B cell (primary cell): ENCODE results near the gene ZNF329.

Source experiments
- CTCF ChIP-seq: fragments of 200-600 bp; IDR thresholded peaks from one replicate; pipeline ENCODE4 v1.8.0; 2022; ENCODE audit warnings: antibody characterized with exemption, mild to moderate bottlenecking
- EZH2 ChIP-seq: IDR thresholded peaks from 2 replicates; pipeline ENCODE4 v1.6.1; 2012; ENCODE audit warnings: borderline replicate concordance, low read depth, mild to moderate bottlenecking, moderate library complexity, low read length; ENCODE audit not compliant: insufficient read depth, poor library complexity, severe bottlenecking

GRCh38 chr19:58089846-58090245 is 60.7 kb downstream of the ZNF329 start:
- TF ChIP-seq CTCF (no peak), EZH2 (no peak)
